ENCODE data around the gene KIF3B. TPM values are rescaled to one million over a fixed set of nuclear protein-coding genes. Genes with fewer than 3 reads are reported as not detected.

KIF3B gene
- total and polyA plus RNA-seq, 2 of the 13 experiments (the other 11 are each of a cell fraction or from before 2014, with no cell fraction given) = 23.6 to 28.8 TPM

- H3K4me1 ChIP-seq (ENCODE audit: insufficient read depth, low read length) = peaks cover 82% of the 10 kb centered on the region
Observed at GRCh38 chr20:32362901-32363364, 85.5 kb downstream of the KIF3B start.

More at GRCh38 chr20:32362901-32363364, 85.5 kb downstream of the KIF3B start:
- H3K9me3 ChIP-seq (ENCODE audit: low read length) = no peaks in the 10 kb centered on the region
- no peak overlapping the region for H3K4me3 ChIP-seq (replicated peaks in 1 of 3; ENCODE audit: insufficient read depth in 1 of 3, low read depth in 2 of 3, low read length in 3 of 3)
- FAIRE-seq = no peak
- H3K9ac ChIP-seq (ENCODE audit: insufficient read depth, low read depth, low read length) = 0 out of 2 replicates have a peak overlapping the region, but pooled peaks have one; percentile 17
- H3K36me3 ChIP-seq (replicated peaks in 1 of 2; ENCODE audit: control insufficient read depth in 1 of 2, insufficient read depth in 2 of 2, low read length in 2 of 2) = peaks cover 3 to 14% of the 10 kb centered on the region in 2 experiments; a peak in 4 of 5 replicates
- ChIA-PET CTCF (ENCODE audit: low intra/inter-chr PET ratio, low total read pairs) (no interaction called here), POLR2A (interaction anchor here (2.2 kb wide), 1 partner anchor 18 kb away, joined by 6 read pairs; no protein-coding TSS in a partner anchor)
- H4K20me1 ChIP-seq (ENCODE audit: insufficient read depth, low read length) = peaks cover 91% of the 10 kb centered on the region
- WGBS (ENCODE audit: low lambda C conversion rate) = 66% methylated on average over 4 of the region's 4 CpGs
- no TSS peak for BruUV-seq (replicated peaks)
- H3K79me2 ChIP-seq (ENCODE audit: insufficient read depth, low read length) = peaks cover 91% of the 10 kb centered on the region
- no peak overlapping the region for H2AFZ ChIP-seq (ENCODE audit: low read length)
- peak overlapping the region; percentile 10 for H3K27ac ChIP-seq (ENCODE audit: extremely low read length, insufficient read depth, low read length)
- in situ Hi-C loops (cut with HindIII; ENCODE audit: extremely low pct_ligation_motif_present, low pct_unique_long_range_greater_than_20kb) = no loop called here
- H3K27me3 ChIP-seq (ENCODE audit: control insufficient read depth in 1 of 2, insufficient read depth in 2 of 2, low read length in 2 of 2) = no peaks in the 10 kb centered on the region; a peak in 1 of 5 replicates
- intact Hi-C loops (cut with micrococcal nuclease; ENCODE audit: unreplicated experiment) = no loop called here
- H3K4me2 ChIP-seq (ENCODE audit: low read depth, low read length) = peak overlapping the region; percentile 93
- ATAC-seq = no peak
- no peak for TF ChIP-seq ZBTB39 (CRISPR knock-in tag; IDR thresholded peaks at IDR 0.05)
- no peak for TF ChIP-seq GABPA (IDR thresholded peaks at IDR 0.05; ENCODE audit: low read depth, low read length)
- 0 out of 2 replicates have a peak, but pooled peaks have one; percentile 17 for TF ChIP-seq GABPA (CRISPR knock-in tag; IDR thresholded peaks at IDR 0.05; ENCODE audit: low read depth)
- peak; percentile 55; the same call in 1 of the 2 replicates for TF ChIP-seq MAFF (IDR thresholded peaks at IDR 0.05; ENCODE audit: low read depth, low read length)
- peak; percentile 63 to 75 for TF ChIP-seq MAFK (conservative IDR thresholded peaks at IDR 0.05 in 1 of 2, IDR thresholded peaks at IDR 0.05 in 1 of 2; ENCODE audit: low read length in 2 of 2)
- peak; percentile 31; the same call in 1 of the 2 replicates for TF ChIP-seq BCL6 (CRISPR knock-in tag; IDR thresholded peaks at IDR 0.05)
- no peak for TF ChIP-seq ZFP37 (CRISPR knock-in tag; IDR thresholded peaks at IDR 0.05; ENCODE audit: borderline replicate concordance)
- peak; percentile 19; the same call in 1 of the 2 replicates for TF ChIP-seq TCF7 (IDR thresholded peaks at IDR 0.05; ENCODE audit: low read depth)
- DNase-seq (ENCODE audit: low spot score) = peak; percentile 54
